ENCODE results near the gene ZNF343. TPM values are rescaled to one million over a fixed set of nuclear protein-coding genes. Genes with fewer than 3 reads are reported as not detected.

Gene ZNF343
- total and polyA plus RNA-seq, 2 experiments from 2014 or later = 2.4 to 6.4 TPM

DNA sequence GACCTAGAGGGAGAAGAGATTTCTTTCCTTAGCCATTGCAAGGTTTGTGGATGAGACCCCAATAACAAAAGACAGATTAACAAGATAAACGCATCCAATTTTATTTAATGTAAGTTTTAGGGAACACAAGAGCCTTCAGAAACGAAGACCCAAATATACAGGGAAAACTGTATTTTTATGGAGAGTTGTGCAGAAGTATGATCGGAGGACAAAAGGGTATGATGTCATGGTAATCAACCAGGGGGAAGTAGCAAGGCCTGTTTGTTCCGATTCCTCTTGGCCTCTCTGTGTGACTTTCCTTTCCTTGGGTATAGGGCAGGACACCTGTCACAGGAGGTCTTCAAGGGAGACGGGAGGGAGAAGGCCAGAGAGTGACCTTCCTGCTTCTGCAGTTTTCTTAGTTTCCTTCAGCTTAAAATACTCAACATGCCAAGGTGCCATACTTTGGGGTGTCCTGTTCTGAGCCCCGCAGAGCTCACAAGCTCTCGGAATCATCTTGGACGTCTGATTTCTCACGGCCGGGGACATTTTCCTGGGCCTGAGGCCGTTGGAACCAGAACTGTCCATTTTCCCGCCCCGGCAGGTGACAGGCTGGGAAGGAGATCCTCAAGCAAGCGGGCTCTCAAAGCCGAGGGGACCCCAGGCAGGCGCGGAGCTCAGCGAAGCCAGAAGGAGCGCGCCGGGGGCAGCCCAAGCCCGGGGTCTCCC, 49.3 kb upstream of the ZNF343 start:
- ATAC-seq (peak; percentile 80; the same call in 2 of the 3 replicates), DNase-seq (ENCODE audit: low spot score) (peak; percentile 52)
- H3K4me2 ChIP-seq = peak overlapping the region; percentile 94
- no peaks in the 10 kb centered on the region for H3K4me1 ChIP-seq (ENCODE audit: insufficient read depth)
- H3K9me3 Mint-ChIP-seq = no peaks in the 10 kb centered on the region
- H3K9me2 ChIP-seq (ENCODE audit: insufficient read depth) = no peaks in the 10 kb centered on the region
- no peak overlapping the region for H3K27ac Mint-ChIP-seq
- H3K36me3 ChIP-seq (ENCODE audit: insufficient read depth) = no peaks in the 10 kb centered on the region
- H4K20me1 ChIP-seq (replicated peaks; ENCODE audit: insufficient read depth) = no peaks in the 10 kb centered on the region; the same call in 1 of the 2 replicates
- H3K4me3 ChIP-seq = peak overlapping the region; percentile 70
- peaks cover 6% of the 10 kb centered on the region for H3K4me1 Mint-ChIP-seq
- H3K27ac ChIP-seq (ENCODE audit: low read depth) = no peak overlapping the region
- no peaks in the 10 kb centered on the region for H3K36me3 Mint-ChIP-seq (ENCODE audit: low read depth)
- no peaks in the 10 kb centered on the region for H3K79me2 ChIP-seq (replicated peaks; ENCODE audit: insufficient read depth)
- H3K27me3 ChIP-seq (ENCODE audit: insufficient read depth) = peaks cover 68% of the 10 kb centered on the region
- H3K4me3 Mint-ChIP-seq = peak overlapping the region; percentile 75
- H3F3A ChIP-seq (replicated peaks; ENCODE audit: low read depth) = no peaks in the 10 kb centered on the region
- peaks cover 35% of the 10 kb centered on the region for H3K27me3 Mint-ChIP-seq (ENCODE audit: insufficient read depth, low read depth, poor library complexity)
- H2AFZ ChIP-seq = peak overlapping the region; percentile 95
- TF ChIP-seq EZH2 (IDR thresholded peaks at IDR 0.05; ENCODE audit: low read depth, unreplicated experiment) = peak; percentile 18
- no peak for TF ChIP-seq ZNF114 (CRISPR knock-in tag; IDR thresholded peaks at IDR 0.05)

DNA sequence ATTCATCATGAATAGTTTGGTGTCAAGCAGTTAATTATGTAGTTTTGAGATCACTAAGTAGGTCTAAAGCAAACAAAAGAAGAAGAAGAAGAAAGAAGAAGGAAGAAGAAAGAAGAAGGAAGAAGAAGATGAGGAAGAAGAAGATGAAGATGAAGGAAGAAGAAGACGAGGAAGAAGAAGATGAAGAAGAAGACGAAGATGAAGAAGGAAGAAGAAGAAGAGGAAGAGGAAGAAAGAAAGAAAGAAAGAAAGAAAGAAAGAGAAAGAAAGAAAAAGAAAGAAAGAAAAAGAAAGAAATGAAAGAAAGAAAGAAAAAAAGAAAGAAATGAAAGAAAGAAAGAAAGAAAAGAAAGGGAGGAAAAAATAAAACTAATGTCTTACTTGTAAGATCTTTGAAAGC, 36.9 kb upstream of the ZNF343 start:
- DNase-seq (ENCODE audit: low spot score) = no peak
- no peak overlapping the region for H3K4me3 ChIP-seq
- TF ChIP-seq CREB1 (CRISPR knock-in tag; IDR thresholded peaks at IDR 0.05; ENCODE audit: low read depth) = no peak
- TF ChIP-seq, protein P1, sequence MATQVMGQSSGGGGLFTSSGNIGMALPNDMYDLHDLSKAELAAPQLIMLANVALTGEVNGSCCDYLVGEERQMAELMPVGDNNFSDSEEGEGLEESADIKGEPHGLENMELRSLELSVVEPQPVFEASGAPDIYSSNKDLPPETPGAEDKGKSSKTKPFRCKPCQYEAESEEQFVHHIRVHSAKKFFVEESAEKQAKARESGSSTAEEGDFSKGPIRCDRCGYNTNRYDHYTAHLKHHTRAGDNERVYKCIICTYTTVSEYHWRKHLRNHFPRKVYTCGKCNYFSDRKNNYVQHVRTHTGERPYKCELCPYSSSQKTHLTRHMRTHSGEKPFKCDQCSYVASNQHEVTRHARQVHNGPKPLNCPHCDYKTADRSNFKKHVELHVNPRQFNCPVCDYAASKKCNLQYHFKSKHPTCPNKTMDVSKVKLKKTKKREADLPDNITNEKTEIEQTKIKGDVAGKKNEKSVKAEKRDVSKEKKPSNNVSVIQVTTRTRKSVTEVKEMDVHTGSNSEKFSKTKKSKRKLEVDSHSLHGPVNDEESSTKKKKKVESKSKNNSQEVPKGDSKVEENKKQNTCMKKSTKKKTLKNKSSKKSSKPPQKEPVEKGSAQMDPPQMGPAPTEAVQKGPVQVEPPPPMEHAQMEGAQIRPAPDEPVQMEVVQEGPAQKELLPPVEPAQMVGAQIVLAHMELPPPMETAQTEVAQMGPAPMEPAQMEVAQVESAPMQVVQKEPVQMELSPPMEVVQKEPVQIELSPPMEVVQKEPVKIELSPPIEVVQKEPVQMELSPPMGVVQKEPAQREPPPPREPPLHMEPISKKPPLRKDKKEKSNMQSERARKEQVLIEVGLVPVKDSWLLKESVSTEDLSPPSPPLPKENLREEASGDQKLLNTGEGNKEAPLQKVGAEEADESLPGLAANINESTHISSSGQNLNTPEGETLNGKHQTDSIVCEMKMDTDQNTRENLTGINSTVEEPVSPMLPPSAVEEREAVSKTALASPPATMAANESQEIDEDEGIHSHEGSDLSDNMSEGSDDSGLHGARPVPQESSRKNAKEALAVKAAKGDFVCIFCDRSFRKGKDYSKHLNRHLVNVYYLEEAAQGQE (IDR thresholded peaks at IDR 0.05; ENCODE audit: unreplicated experiment) = no peak
- TF ChIP-seq, protein P2, sequence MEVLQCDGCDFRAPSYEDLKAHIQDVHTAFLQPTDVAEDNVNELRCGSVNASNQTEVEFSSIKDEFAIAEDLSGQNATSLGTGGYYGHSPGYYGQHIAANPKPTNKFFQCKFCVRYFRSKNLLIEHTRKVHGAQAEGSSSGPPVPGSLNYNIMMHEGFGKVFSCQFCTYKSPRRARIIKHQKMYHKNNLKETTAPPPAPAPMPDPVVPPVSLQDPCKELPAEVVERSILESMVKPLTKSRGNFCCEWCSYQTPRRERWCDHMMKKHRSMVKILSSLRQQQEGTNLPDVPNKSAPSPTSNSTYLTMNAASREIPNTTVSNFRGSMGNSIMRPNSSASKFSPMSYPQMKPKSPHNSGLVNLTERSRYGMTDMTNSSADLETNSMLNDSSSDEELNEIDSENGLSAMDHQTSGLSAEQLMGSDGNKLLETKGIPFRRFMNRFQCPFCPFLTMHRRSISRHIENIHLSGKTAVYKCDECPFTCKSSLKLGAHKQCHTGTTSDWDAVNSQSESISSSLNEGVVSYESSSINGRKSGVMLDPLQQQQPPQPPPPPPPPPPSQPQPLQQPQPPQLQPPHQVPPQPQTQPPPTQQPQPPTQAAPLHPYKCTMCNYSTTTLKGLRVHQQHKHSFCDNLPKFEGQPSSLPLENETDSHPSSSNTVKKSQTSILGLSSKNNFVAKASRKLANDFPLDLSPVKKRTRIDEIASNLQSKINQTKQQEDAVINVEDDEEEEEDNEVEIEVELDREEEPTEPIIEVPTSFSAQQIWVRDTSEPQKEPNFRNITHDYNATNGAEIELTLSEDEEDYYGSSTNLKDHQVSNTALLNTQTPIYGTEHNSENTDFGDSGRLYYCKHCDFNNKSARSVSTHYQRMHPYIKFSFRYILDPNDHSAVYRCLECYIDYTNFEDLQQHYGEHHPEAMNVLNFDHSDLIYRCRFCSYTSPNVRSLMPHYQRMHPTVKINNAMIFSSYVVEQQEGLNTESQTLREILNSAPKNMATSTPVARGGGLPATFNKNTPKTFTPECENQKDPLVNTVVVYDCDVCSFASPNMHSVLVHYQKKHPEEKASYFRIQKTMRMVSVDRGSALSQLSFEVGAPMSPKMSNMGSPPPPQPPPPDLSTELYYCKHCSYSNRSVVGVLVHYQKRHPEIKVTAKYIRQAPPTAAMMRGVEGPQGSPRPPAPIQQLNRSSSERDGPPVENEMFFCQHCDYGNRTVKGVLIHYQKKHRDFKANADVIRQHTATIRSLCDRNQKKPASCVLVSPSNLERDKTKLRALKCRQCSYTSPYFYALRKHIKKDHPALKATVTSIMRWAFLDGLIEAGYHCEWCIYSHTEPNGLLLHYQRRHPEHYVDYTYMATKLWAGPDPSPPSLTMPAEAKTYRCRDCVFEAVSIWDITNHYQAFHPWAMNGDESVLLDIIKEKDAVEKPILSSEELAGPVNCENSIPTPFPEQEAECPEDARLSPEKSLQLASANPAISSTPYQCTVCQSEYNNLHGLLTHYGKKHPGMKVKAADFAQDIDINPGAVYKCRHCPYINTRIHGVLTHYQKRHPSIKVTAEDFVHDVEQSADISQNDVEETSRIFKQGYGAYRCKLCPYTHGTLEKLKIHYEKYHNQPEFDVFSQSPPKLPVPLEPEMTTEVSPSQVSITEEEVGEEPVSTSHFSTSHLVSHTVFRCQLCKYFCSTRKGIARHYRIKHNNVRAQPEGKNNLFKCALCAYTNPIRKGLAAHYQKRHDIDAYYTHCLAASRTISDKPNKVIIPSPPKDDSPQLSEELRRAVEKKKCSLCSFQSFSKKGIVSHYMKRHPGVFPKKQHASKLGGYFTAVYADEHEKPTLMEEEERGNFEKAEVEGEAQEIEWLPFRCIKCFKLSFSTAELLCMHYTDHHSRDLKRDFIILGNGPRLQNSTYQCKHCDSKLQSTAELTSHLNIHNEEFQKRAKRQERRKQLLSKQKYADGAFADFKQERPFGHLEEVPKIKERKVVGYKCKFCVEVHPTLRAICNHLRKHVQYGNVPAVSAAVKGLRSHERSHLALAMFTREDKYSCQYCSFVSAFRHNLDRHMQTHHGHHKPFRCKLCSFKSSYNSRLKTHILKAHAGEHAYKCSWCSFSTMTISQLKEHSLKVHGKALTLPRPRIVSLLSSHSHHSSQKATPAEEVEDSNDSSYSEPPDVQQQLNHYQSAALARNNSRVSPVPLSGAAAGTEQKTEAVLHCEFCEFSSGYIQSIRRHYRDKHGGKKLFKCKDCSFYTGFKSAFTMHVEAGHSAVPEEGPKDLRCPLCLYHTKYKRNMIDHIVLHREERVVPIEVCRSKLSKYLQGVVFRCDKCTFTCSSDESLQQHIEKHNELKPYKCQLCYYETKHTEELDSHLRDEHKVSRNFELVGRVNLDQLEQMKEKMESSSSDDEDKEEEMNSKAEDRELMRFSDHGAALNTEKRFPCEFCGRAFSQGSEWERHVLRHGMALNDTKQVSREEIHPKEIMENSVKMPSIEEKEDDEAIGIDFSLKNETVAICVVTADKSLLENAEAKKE (CRISPR knock-in tag; IDR thresholded peaks at IDR 0.05) = no peak
- no peak for TF ChIP-seq EZH2 (IDR thresholded peaks at IDR 0.05; ENCODE audit: low read depth, unreplicated experiment)
- TF ChIP-seq ZNF114 (CRISPR knock-in tag; IDR thresholded peaks at IDR 0.05) = no peak
- TF ChIP-seq STAT1 (IDR thresholded peaks at IDR 0.05; ENCODE audit: unreplicated experiment) = no peak
- TF ChIP-seq EZH2phosphoT487 (IDR thresholded peaks at IDR 0.05; ENCODE audit: unreplicated experiment) = no peak
- TF ChIP-seq NANOG (IDR thresholded peaks at IDR 0.05; ENCODE audit: borderline replicate concordance) = no peak
- TF ChIP-seq, protein P3, sequence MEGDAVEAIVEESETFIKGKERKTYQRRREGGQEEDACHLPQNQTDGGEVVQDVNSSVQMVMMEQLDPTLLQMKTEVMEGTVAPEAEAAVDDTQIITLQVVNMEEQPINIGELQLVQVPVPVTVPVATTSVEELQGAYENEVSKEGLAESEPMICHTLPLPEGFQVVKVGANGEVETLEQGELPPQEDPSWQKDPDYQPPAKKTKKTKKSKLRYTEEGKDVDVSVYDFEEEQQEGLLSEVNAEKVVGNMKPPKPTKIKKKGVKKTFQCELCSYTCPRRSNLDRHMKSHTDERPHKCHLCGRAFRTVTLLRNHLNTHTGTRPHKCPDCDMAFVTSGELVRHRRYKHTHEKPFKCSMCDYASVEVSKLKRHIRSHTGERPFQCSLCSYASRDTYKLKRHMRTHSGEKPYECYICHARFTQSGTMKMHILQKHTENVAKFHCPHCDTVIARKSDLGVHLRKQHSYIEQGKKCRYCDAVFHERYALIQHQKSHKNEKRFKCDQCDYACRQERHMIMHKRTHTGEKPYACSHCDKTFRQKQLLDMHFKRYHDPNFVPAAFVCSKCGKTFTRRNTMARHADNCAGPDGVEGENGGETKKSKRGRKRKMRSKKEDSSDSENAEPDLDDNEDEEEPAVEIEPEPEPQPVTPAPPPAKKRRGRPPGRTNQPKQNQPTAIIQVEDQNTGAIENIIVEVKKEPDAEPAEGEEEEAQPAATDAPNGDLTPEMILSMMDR (conservative IDR thresholded peaks at IDR 0.05; ENCODE audit: low read depth in 2 of 2) = no peak

More for the DNA sequence above, 36.9 kb upstream of the ZNF343 start:
- Mint-ChIP-seq H3K9me3 (no peaks in the 10 kb centered on the region), H3K36me3 (ENCODE audit: low read depth) (no peaks in the 10 kb centered on the region), H3K4me1 (no peaks in the 10 kb centered on the region), H3K27me3 (ENCODE audit: insufficient read depth, low read depth, poor library complexity) (peaks cover 4% of the 10 kb centered on the region), H3K4me3 (no peak overlapping the region), H3K27ac (no peak overlapping the region)
- Histone ChIP-seq H4K20me1 (replicated peaks; ENCODE audit: insufficient read depth) (no peaks in the 10 kb centered on the region; the same call in 1 of the 2 replicates), H3K4me2 (no peak overlapping the region), H2AFZ (no peak overlapping the region), H3F3A (replicated peaks; ENCODE audit: low read depth) (no peaks in the 10 kb centered on the region), H3K36me3 (ENCODE audit: insufficient read depth) (no peaks in the 10 kb centered on the region), H3K79me2 (replicated peaks; ENCODE audit: insufficient read depth) (no peaks in the 10 kb centered on the region), H3K27ac (ENCODE audit: low read depth) (no peak overlapping the region), H3K9me2 (ENCODE audit: insufficient read depth) (peaks cover 10% of the 10 kb centered on the region; the same call in 1 of the 2 replicates), H3K4me1 (ENCODE audit: insufficient read depth) (no peaks in the 10 kb centered on the region), H3K27me3 (ENCODE audit: insufficient read depth) (peaks cover 17% of the 10 kb centered on the region)
- ATAC-seq = no peak
